K562 (cell line): ENCODE measurements around the gene PACS1. TPM values are rescaled to one million over a fixed set of nuclear protein-coding genes. Genes with fewer than 3 reads are reported as not detected.

Experiments used
- ATAC-seq: fragments of 200-7000 bp; cut with Tn5 transposase; 3 replicates; pipeline ENCODE4 v1.9.1; 2020; ENCODE audit warnings: moderate library complexity
- BruUV-seq: library from RNA; stranded (reverse); fragments of 400-500 nt; replicated peaks from 2 replicates; lab custom pipeline; 2021; lab: Mats Ljungman, UMichigan
- CTCF ChIA-PET: fragments of 300-600 bp; formaldehyde crosslinking; extraction: SDS; loops from one replicate; lab custom pipeline; 2021; ENCODE audit warnings: low intra/inter-chr PET ratio; lab: Yijun Ruan, JAX
- POLR2A ChIA-PET: fragments of 300-600, 350-650 bp; sonication (Branson Sonifier 250); formaldehyde crosslinking; extraction: SDS; loops from one replicate; lab custom pipeline; 2021; ENCODE audit warnings: antibody characterized with exemption, inconsistent platforms; lab: Yijun Ruan, JAX
- DNase-seq, 4 experiments: peaks; one replicate each; pipeline versions ENCODE4 v3.0.0 to v3.0.0-alpha.2; 2011 to 2018; ENCODE audit warnings: low spot score in 3 of 4, mixed read lengths in 3 of 4; ENCODE audit errors: extremely low read depth in 1 of 4
- FAIRE-seq: peaks from 2 replicates; lab custom pipeline; 2011; peaks lifted over from hg19 to GRCh38; lab: Jason Lieb, UNC
- H2AFZ ChIP-seq: 2 replicates; pipeline ENCODE4 v1.6.0; 2011; ENCODE audit warnings: low read depth, low read length, control low read depth, inconsistent platforms
- H3K27ac ChIP-seq: fragments of 200-600 bp; 3 replicates; pipeline ENCODE4 v1.8.0; 2011; ENCODE audit warnings: low read depth, mild to moderate bottlenecking, control low read depth, inconsistent platforms, low read length, moderate library complexity, mixed read lengths; ENCODE audit errors: extremely low read depth
- H3K27me3 ChIP-seq, 2 experiments: fragments of 300-600 bp in 1 of 2; 2 replicates in 1 of 2; 3 replicates in 1 of 2; pipeline versions ENCODE4 v1.6.0 to v1.8.0; 2011; ENCODE audit warnings: inconsistent platforms in 2 of 2, low read length in 2 of 2, mild to moderate bottlenecking in 1 of 2, mixed read lengths in 1 of 2, moderate library complexity in 1 of 2; ENCODE audit not compliant: control insufficient read depth in 2 of 2, insufficient read depth in 2 of 2
- H3K36me3 ChIP-seq: fragments of 300-600 bp; 3 replicates; pipeline ENCODE4 v1.8.0; 2011; ENCODE audit warnings: mild to moderate bottlenecking, low read length, inconsistent platforms; ENCODE audit not compliant: control insufficient read depth, insufficient read depth
- H3K4me1 ChIP-seq, 2 experiments: fragments of 200-600 bp in 1 of 2; replicated peaks in 1 of 2; 2 replicates in 1 of 2; 3 replicates in 1 of 2; pipeline versions ENCODE4 v1.5.1 to v1.8.0; 2011; ENCODE audit warnings: inconsistent platforms in 2 of 2, low read length in 2 of 2, mild to moderate bottlenecking in 1 of 2, mixed read lengths in 1 of 2, moderate library complexity in 1 of 2; ENCODE audit not compliant: control insufficient read depth in 2 of 2, insufficient read depth in 2 of 2
- H3K4me2 ChIP-seq: 2 replicates; pipeline ENCODE4 v1.6.1; 2011; ENCODE audit warnings: low read length, control low read depth, inconsistent platforms, mixed read lengths; ENCODE audit not compliant: insufficient read depth
- H3K4me3 ChIP-seq: fragments of 200-600 bp; sonication (generic), shearing (Covaris generic); 2 replicates; pipeline ENCODE4 v1.5.1; 2016; ENCODE audit warnings: control low read depth, inconsistent platforms
- H3K79me2 ChIP-seq: fragments of 200-600 bp; 3 replicates; pipeline ENCODE4 v1.8.0; 2011; ENCODE audit warnings: low read length, inconsistent platforms; ENCODE audit not compliant: control insufficient read depth, insufficient read depth
- H3K9ac ChIP-seq, 2 experiments: 2 replicates each; pipeline versions ENCODE4 v1.6.0 to v1.6.1; 2011; ENCODE audit warnings: low read depth in 2 of 2, low read length in 2 of 2, control low read depth in 1 of 2, inconsistent platforms in 1 of 2, mild to moderate bottlenecking in 1 of 2, mixed read lengths in 1 of 2; ENCODE audit not compliant: insufficient read depth in 1 of 2
- H3K9me1 ChIP-seq: one replicate; pipeline ENCODE4 v1.6.0; 2011; ENCODE audit warnings: inconsistent platforms, mild to moderate bottlenecking, low read length, moderate library complexity; ENCODE audit not compliant: control insufficient read depth, insufficient read depth
- H3K9me3 ChIP-seq: replicated peaks from 2 replicates; pipeline ENCODE4 v1.5.1; 2011; ENCODE audit warnings: low read depth, low read length, inconsistent platforms; ENCODE audit not compliant: control insufficient read depth, insufficient read depth
- H4K20me1 ChIP-seq: replicated peaks from 2 replicates; pipeline ENCODE4 v1.6.1; 2011; ENCODE audit warnings: low read length, inconsistent platforms, mixed read lengths; ENCODE audit not compliant: control insufficient read depth, insufficient read depth
- CAMTA2 ChIP-seq: fragments of 250-450 bp; sonication (Bioruptor Pico); conservative IDR thresholded peaks from 2 replicates; pipeline ENCODE4 v1.5.1; 2022
- HDGF ChIP-seq: fragments of 450-650 bp; IDR thresholded peaks from 2 replicates; pipeline ENCODE4 v1.6.1; 2016
- HEY1 ChIP-seq: fragments of 250-450 bp; sonication (Bioruptor Pico); IDR thresholded peaks from 2 replicates; pipeline ENCODE4 v1.5.0; 2020; ENCODE audit warnings: mild to moderate bottlenecking, moderate library complexity, borderline replicate concordance
- MECOM ChIP-seq: fragments of 250-450 bp; sonication (Bioruptor Pico); IDR thresholded peaks from 2 replicates; pipeline ENCODE4 v1.8.0; 2022; ENCODE audit warnings: inconsistent platforms
- MED1 ChIP-seq: sonication (generic); formaldehyde crosslinking; IDR thresholded peaks from 2 replicates; pipeline ENCODE4 v1.8.1; 2023; ENCODE audit warnings: missing genetic modification reagents, borderline replicate concordance
- NFE2L1 ChIP-seq: fragments of 450-650 bp; IDR thresholded peaks from 2 replicates; pipeline ENCODE4 v1.6.1; 2016; ENCODE audit warnings: missing genetic modification characterization, low read depth, mild to moderate bottlenecking, missing compliant biosample characterization, moderate library complexity, borderline replicate concordance
- PURB ChIP-seq: sonication (generic); formaldehyde crosslinking; IDR thresholded peaks from 2 replicates; pipeline ENCODE4 v1.9.0; 2021; ENCODE audit warnings: low read depth, mild to moderate bottlenecking, missing genetic modification reagents
- RBM25 ChIP-seq: fragments of 200-400 bp; formaldehyde crosslinking; IDR thresholded peaks from 2 replicates; pipeline ENCODE4 v1.6.1; 2018; ENCODE audit warnings: low read length, low read depth, moderate library complexity; ENCODE audit not compliant: severe bottlenecking
- SIRT6 ChIP-seq: IDR thresholded peaks from one replicate; pipeline ENCODE4 v1.6.1; 2012; ENCODE audit warnings: low read depth, mild to moderate bottlenecking, control low read depth, inconsistent platforms, low read length, moderate library complexity
- WGBS: fragments of 100-300 bp; shearing (Covaris generic); methylation state at CpG from one replicate; pipeline ENCODE4 v1.1.6; 2016; ENCODE audit warnings: low coverage, mixed read lengths; ENCODE audit not compliant: insufficient coverage; ENCODE audit errors: missing lambda C conversion rate; 5-methylcytosine and 5-hydroxymethylcytosine counted together
- in situ Hi-C: fragments of 300-500 bp; cut with MboI; formaldehyde crosslinking; loops from 4 replicates; pipeline ENCODE4 v1.15.0; 2018; ENCODE audit warnings: inconsistent platforms, mixed read lengths
- intact Hi-C: fragments of 100-400 bp; cut with micrococcal nuclease; formaldehyde crosslinking; loops from 2 replicates; pipeline ENCODE4 v1.14.2; 2022
- polyA plus RNA-seq, 8 experiments: library from polyadenylated mRNA; depleted of rRNA in 4 of 8; stranded (reverse) in 5 of 8; unstranded in 3 of 8; fragments of >200 nt; fragmentation: Nextera tagmentation in 2 of 8; fragmentation: Illumina TruSeq in 1 of 8; extraction: Ambion mirVana in 2 of 8; extraction: Trizol in 1 of 8; gene quantifications; 2 replicates each; pipeline versions ENCODE4 v1.2.1 to v1.2.3, GENCODE V29; 2011 to 2014; ENCODE audit warnings: inconsistent platforms in 1 of 8, missing spikeins in 1 of 8
- total RNA-seq, 7 experiments: library from RNA; depleted of rRNA in 6 of 7; stranded (reverse); fragments of >200 nt in 6 of 7; fragmentation: Illumina TruSeq in 2 of 7; extraction: Trizol in 2 of 7; gene quantifications; 2 replicates each; pipeline versions ENCODE4 v1.2.1 to v1.2.3, GENCODE V29; 2011 to 2021; ENCODE audit warnings: low replicate concordance in 1 of 7
- TF ChIP-seq, protein P1 (sequence below): fragments of 450-650 bp; IDR thresholded peaks from 2 replicates; pipeline ENCODE4 v1.6.1; 2016; ENCODE audit warnings: low read depth, mild to moderate bottlenecking, moderate library complexity
- TF ChIP-seq, protein P2 (sequence below), 2 experiments: fragments of 200-800 bp in 1 of 2; sonication (Bioruptor generic) in 1 of 2; sonication (generic) in 1 of 2; formaldehyde crosslinking in 1 of 2; IDR thresholded peaks in 1 of 2; conservative IDR thresholded peaks in 1 of 2; 2 replicates each; pipeline versions ENCODE4 v1.5.0 to v1.6.1; 2016 to 2020; ENCODE audit warnings: missing compliant biosample characterization in 1 of 2, missing genetic modification characterization in 1 of 2, missing genetic modification reagents in 1 of 2
- TF ChIP-seq, protein P3 (sequence below): sonication (generic); formaldehyde crosslinking; IDR thresholded peaks from 2 replicates; pipeline ENCODE4 v1.8.0; 2022; ENCODE audit warnings: missing genetic modification reagents, mild to moderate bottlenecking, borderline replicate concordance

PACS1 gene
- total and polyA plus RNA-seq, 9 of the 15 experiments (the other 6 are each of a cell fraction or from before 2014, with no cell fraction given), result 0.34 to 28.1 (median 8.5) TPM

DNA sequence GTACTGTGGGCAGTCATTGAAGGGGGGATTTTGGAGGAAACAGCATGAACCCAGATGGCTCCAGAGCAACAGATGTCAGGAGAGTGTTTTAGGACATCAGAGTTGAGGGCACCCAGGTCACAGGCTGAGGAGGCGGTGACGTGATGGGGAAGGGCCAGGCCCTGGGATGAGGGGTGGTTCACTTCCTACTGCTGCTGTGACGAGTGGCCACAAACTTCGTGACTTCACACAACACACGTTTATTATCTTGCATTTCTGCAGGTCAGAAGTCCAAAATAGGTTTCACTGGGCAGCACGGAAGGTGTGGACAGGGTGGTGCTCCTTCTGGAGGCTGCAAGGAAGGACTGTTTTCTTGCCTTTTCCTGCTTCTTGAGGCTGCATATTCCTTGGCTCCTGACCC lies 120.7 kb downstream of the PACS1 start:
- peaks cover 8% of the 10 kb centered on the region; the same call in 2 of the 3 replicates for H3K36me3 ChIP-seq
- ATAC-seq (peak; percentile 54), FAIRE-seq (no peak), DNase-seq (peak in 2 of 4 experiments; percentile 16 to 23)
- CTCF ChIA-PET, result no interaction called here
- POLR2A ChIA-PET, result no interaction called here
- peaks cover 7% of the 10 kb centered on the region; the same call in 1 of the 2 replicates for H4K20me1 ChIP-seq
- in situ Hi-C loops (no loop called here), intact Hi-C loops (no loop called here)
- H3K27me3 ChIP-seq, result no peaks in the 10 kb centered on the region; a peak in 1 of 5 replicates
- H3K79me2 ChIP-seq, result no peaks in the 10 kb centered on the region
- BruUV-seq, result no TSS peak
- no peak overlapping the region for H3K4me3 ChIP-seq
- WGBS, result 37% methylated on average over 6 of the region's 6 CpGs
- H2AFZ ChIP-seq, result no peak overlapping the region
- peaks cover 3% of the 10 kb centered on the region for H3K9me1 ChIP-seq
- H3K27ac ChIP-seq, result no peak overlapping the region; the same call in 2 of the 3 replicates
- H3K4me1 ChIP-seq, result peaks cover 7 to 19% of the 10 kb centered on the region in 2 experiments; a peak in 4 of 5 replicates
- no peaks in the 10 kb centered on the region for H3K9me3 ChIP-seq
- peak overlapping the region in 1 of 2 experiments; percentile 63; a peak in 1 of 4 replicates for H3K9ac ChIP-seq
- peak overlapping the region; percentile 24 for H3K4me2 ChIP-seq
- TF ChIP-seq PURB (CRISPR knock-in tag), result no peak
- no peak for TF ChIP-seq NFE2L1 (tag)
- TF ChIP-seq RBM25, result no peak
- no peak for TF ChIP-seq SIRT6
- TF ChIP-seq, protein P1, sequence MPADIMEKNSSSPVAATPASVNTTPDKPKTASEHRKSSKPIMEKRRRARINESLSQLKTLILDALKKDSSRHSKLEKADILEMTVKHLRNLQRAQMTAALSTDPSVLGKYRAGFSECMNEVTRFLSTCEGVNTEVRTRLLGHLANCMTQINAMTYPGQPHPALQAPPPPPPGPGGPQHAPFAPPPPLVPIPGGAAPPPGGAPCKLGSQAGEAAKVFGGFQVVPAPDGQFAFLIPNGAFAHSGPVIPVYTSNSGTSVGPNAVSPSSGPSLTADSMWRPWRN, result no peak
- no peak for TF ChIP-seq HEY1 (CRISPR knock-in tag)
- TF ChIP-seq CAMTA2 (CRISPR knock-in tag), result no peak
- TF ChIP-seq, protein P2, sequence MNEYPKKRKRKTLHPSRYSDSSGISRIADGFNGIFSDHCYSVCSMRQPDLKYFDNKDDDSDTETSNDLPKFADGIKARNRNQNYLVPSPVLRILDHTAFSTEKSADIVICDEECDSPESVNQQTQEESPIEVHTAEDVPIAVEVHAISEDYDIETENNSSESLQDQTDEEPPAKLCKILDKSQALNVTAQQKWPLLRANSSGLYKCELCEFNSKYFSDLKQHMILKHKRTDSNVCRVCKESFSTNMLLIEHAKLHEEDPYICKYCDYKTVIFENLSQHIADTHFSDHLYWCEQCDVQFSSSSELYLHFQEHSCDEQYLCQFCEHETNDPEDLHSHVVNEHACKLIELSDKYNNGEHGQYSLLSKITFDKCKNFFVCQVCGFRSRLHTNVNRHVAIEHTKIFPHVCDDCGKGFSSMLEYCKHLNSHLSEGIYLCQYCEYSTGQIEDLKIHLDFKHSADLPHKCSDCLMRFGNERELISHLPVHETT (CRISPR knock-in tag; conservative IDR thresholded peaks at IDR 0.05 in 1 of 2, IDR thresholded peaks at IDR 0.05 in 1 of 2), result no peak
- TF ChIP-seq MED1 (CRISPR knock-in tag), result no peak
- no peak for TF ChIP-seq HDGF
- TF ChIP-seq MECOM (CRISPR knock-in tag), result no peak
- TF ChIP-seq, protein P3, sequence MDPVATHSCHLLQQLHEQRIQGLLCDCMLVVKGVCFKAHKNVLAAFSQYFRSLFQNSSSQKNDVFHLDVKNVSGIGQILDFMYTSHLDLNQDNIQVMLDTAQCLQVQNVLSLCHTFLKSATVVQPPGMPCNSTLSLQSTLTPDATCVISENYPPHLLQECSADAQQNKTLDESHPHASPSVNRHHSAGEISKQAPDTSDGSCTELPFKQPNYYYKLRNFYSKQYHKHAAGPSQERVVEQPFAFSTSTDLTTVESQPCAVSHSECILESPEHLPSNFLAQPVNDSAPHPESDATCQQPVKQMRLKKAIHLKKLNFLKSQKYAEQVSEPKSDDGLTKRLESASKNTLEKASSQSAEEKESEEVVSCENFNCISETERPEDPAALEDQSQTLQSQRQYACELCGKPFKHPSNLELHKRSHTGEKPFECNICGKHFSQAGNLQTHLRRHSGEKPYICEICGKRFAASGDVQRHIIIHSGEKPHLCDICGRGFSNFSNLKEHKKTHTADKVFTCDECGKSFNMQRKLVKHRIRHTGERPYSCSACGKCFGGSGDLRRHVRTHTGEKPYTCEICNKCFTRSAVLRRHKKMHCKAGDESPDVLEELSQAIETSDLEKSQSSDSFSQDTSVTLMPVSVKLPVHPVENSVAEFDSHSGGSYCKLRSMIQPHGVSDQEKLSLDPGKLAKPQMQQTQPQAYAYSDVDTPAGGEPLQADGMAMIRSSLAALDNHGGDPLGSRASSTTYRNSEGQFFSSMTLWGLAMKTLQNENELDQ (CRISPR knock-in tag), result no peak
- TF ChIP-seq, all 486 proteins: peak for 0
